B cell (primary cell): ENCODE measurements around the gene TEX264. TPM values are rescaled to one million over a fixed set of nuclear protein-coding genes. Genes with fewer than 3 reads are reported as not detected.

Experiments
- ATAC-seq: fragments of 200-7000 bp; cut with Tn5 transposase; one replicate; pipeline ENCODE4 v1.10.0; 2021; ENCODE audit warnings: low read depth, mild to moderate bottlenecking, moderate number of reproducible peaks, moderate library complexity
- CTCF ChIA-PET: fragments of 350-600 bp; sonication (Branson Sonifier 250); formaldehyde crosslinking; loops from one replicate; lab custom pipeline; 2021; ENCODE audit warnings: antibody characterized with exemption, inconsistent platforms; lab: Charles Lee
- POLR2A ChIA-PET: fragments of 350-600 bp; sonication (Branson Sonifier 250); formaldehyde crosslinking; loops from one replicate; lab custom pipeline; 2021; ENCODE audit warnings: antibody characterized with exemption; lab: Charles Lee
- DNase-seq: peaks from one replicate; pipeline ENCODE4 v3.0.0; 2013
- H2AFZ ChIP-seq: 2 replicates; pipeline ENCODE4 v1.6.1; 2012; ENCODE audit warnings: mild to moderate bottlenecking, low read depth, low read length; ENCODE audit not compliant: insufficient read depth, poor library complexity, severe bottlenecking
- H3K27ac ChIP-seq, 2 donors: 1 replicate in 1 of 2; 2 replicates in 1 of 2; pipeline ENCODE4 v1.5.1; 2012 to 2013; ENCODE audit warnings: low read length in 2 of 2, mild to moderate bottlenecking in 2 of 2, moderate library complexity in 1 of 2
- H3K27me3 ChIP-seq, 4 experiments: fragments of 200-600 bp in 1 of 4; sonication (generic) in 1 of 4; replicated peaks in 1 of 4; 1 replicate in 2 of 4; 2 replicates in 2 of 4; pipeline versions ENCODE4 v1.6.1 to v1.7.0; 2013 to 2016; ENCODE audit warnings: low read length in 3 of 4, mild to moderate bottlenecking in 2 of 4, mixed read lengths in 1 of 4, moderate library complexity in 1 of 4; ENCODE audit not compliant: insufficient read depth in 4 of 4, control insufficient read depth in 3 of 4; ENCODE audit errors: control extremely low read depth in 1 of 4
- H3K36me3 ChIP-seq, 2 experiments: replicated peaks in 1 of 2; 1 replicate in 1 of 2; 2 replicates in 1 of 2; pipeline versions ENCODE4 v1.6.1 to v1.7.1; 2013; ENCODE audit warnings: low read length in 1 of 2; ENCODE audit not compliant: insufficient read depth in 2 of 2, control insufficient read depth in 1 of 2; ENCODE audit errors: control extremely low read depth in 1 of 2, extremely low read depth in 1 of 2
- H3K4me1 ChIP-seq, 2 donors: fragments of 200-600 bp in 1 of 2; sonication (generic) in 1 of 2; 1 replicate in 1 of 2; 2 replicates in 1 of 2; pipeline versions ENCODE4 v1.5.1 to v1.6.1; 2013 to 2017; ENCODE audit warnings: low read length in 2 of 2; ENCODE audit not compliant: control insufficient read depth in 2 of 2, insufficient read depth in 2 of 2
- H3K4me2 ChIP-seq: replicated peaks from 2 replicates; pipeline ENCODE3; 2012; ENCODE audit warnings: mild to moderate bottlenecking, low read depth, low read length; ENCODE audit not compliant: poor library complexity, severe bottlenecking
- H3K4me3 ChIP-seq, 5 experiments: fragments of 200-600 bp in 1 of 5; sonication (generic) in 1 of 5; 1 replicate in 3 of 5; 2 replicates in 2 of 5; pipeline versions ENCODE4 v1.5.1 to v1.7.0; 2011 to 2016; ENCODE audit warnings: low read length in 4 of 5, mild to moderate bottlenecking in 4 of 5, low read depth in 2 of 5, control low read depth in 1 of 5, moderate library complexity in 1 of 5; ENCODE audit not compliant: insufficient read depth in 1 of 5; ENCODE audit errors: control extremely low read depth in 1 of 5, extremely low read depth in 1 of 5
- H3K79me2 ChIP-seq: fragments of 200-600 bp; sonication (generic); one replicate; pipeline ENCODE4 v1.6.0; 2016; ENCODE audit warnings: low read length; ENCODE audit not compliant: control insufficient read depth, insufficient read depth
- H3K9ac ChIP-seq: fragments of 200-600 bp; sonication (generic); 2 replicates; pipeline ENCODE4 v1.6.1; 2017; ENCODE audit warnings: mild to moderate bottlenecking, low read length, moderate library complexity
- H3K9me3 ChIP-seq, 3 donors: one replicate each; pipeline versions ENCODE4 v1.6.1 to v1.7.1; 2013; ENCODE audit warnings: low read length in 2 of 3; ENCODE audit not compliant: control insufficient read depth in 2 of 3, insufficient read depth in 1 of 3; ENCODE audit errors: control extremely low read depth in 1 of 3
- H4K20me1 ChIP-seq: 2 replicates; pipeline ENCODE4 v1.6.0; 2012; ENCODE audit warnings: mild to moderate bottlenecking, low read length; ENCODE audit not compliant: insufficient read depth, control insufficient read depth, poor library complexity, severe bottlenecking
- H3K27ac Mint-ChIP-seq: one replicate; pipeline ENCODE4 v1.8.0; 2021; ENCODE audit warnings: mixed read lengths
- H3K27me3 Mint-ChIP-seq: one replicate; pipeline ENCODE4 v1.8.0; 2021; ENCODE audit warnings: mixed read lengths
- H3K4me1 Mint-ChIP-seq: one replicate; pipeline ENCODE4 v1.8.0; 2021; ENCODE audit warnings: mixed read lengths
- H3K4me3 Mint-ChIP-seq: one replicate; pipeline ENCODE4 v1.8.0; 2021; ENCODE audit warnings: mixed read lengths
- H3K9me3 Mint-ChIP-seq: one replicate; pipeline ENCODE4 v1.8.0; 2022; ENCODE audit warnings: mixed read lengths; ENCODE audit not compliant: insufficient read depth
- CTCF ChIP-seq: fragments of 200-600 bp; IDR thresholded peaks from one replicate; pipeline ENCODE4 v1.8.0; 2022; ENCODE audit warnings: antibody characterized with exemption, mild to moderate bottlenecking
- EZH2 ChIP-seq: IDR thresholded peaks from 2 replicates; pipeline ENCODE4 v1.6.1; 2012; ENCODE audit warnings: borderline replicate concordance, low read depth, mild to moderate bottlenecking, moderate library complexity, low read length; ENCODE audit not compliant: insufficient read depth, poor library complexity, severe bottlenecking
- WGBS: methylation state at CpG from one replicate; pipeline ENCODE4 v1.1.5; 2013; ENCODE audit warnings: missing lambda C conversion rate; ENCODE audit not compliant: insufficient coverage; 5-methylcytosine and 5-hydroxymethylcytosine counted together
- intact Hi-C: fragments of 100-400 bp; cut with micrococcal nuclease; formaldehyde crosslinking; loops from one replicate; pipeline ENCODE4 v1.10.0; 2022
- polyA plus RNA-seq: library from polyadenylated mRNA; depleted of rRNA; stranded (reverse); fragments of >200 nt; gene quantifications from 2 replicates; pipeline ENCODE4 v1.2.3, GENCODE V29; 2012
- total RNA-seq, 2 donors: library from RNA; stranded (reverse); fragments of 120-200 nt in 1 of 2; gene quantifications; 1 replicate in 1 of 2; 2 replicates in 1 of 2; pipeline versions ENCODE4 v1.2.3 to v1.2.4, GENCODE V29; 2013 to 2022

TEX264 gene
- total and polyA plus RNA-seq, 2 donors (not counting 1 experiment from before 2014, with no cell fraction given), result 39.1 to 79.7 TPM

- H4K20me1 ChIP-seq, result no peaks in the 10 kb centered on the region
- no peak overlapping the region for H3K9ac ChIP-seq
- ChIA-PET CTCF (no interaction called here), POLR2A (no interaction called here)
- ATAC-seq (no peak), DNase-seq (no peak)
- H3K27me3 Mint-ChIP-seq, result peaks cover 3% of the 10 kb centered on the region
- no peak overlapping the region for H3K27ac Mint-ChIP-seq
- TF ChIP-seq EZH2 (no peak), CTCF (no peak)
- H2AFZ ChIP-seq, result no peak overlapping the region
- H3K4me2 ChIP-seq, result no peak overlapping the region
- peaks cover 7% of the 10 kb centered on the region for H3K4me1 Mint-ChIP-seq
- no peaks in the 10 kb centered on the region for H3K27me3 ChIP-seq
- no peaks in the 10 kb centered on the region for H3K79me2 ChIP-seq
- H3K4me1 ChIP-seq, result peaks cover 9 to 11% of the 10 kb centered on the region in 2 donors
- no peak overlapping the region for H3K4me3 ChIP-seq
- H3K27ac ChIP-seq, result no peak overlapping the region
- H3K9me3 Mint-ChIP-seq, result no peaks in the 10 kb centered on the region
- 79% methylated on average over 7 of the region's 7 CpGs for WGBS
- H3K9me3 ChIP-seq, result no peaks in the 10 kb centered on the region
- H3K36me3 ChIP-seq, result no peaks in the 10 kb centered on the region
- intact Hi-C loops, result no loop called here
- no peak overlapping the region for H3K4me3 Mint-ChIP-seq
These were observed 46.9 kb downstream of the TEX264 start for GRCh38 chr3:51717947-51718346.

- H3K79me2 ChIP-seq, result no peaks in the 10 kb centered on the region
- H2AFZ ChIP-seq, result no peak overlapping the region
- ATAC-seq, result peak; percentile 36
- no peak overlapping the region for H3K27ac Mint-ChIP-seq
- no peak overlapping the region for H3K4me3 Mint-ChIP-seq
- no peaks in the 10 kb centered on the region for H4K20me1 ChIP-seq
- H3K9me3 ChIP-seq, result no peaks in the 10 kb centered on the region
- no peak for DNase-seq
- no peak overlapping the region for H3K4me2 ChIP-seq
- intact Hi-C loops, result no loop called here
- WGBS, result 47% methylated on average over 14 of the region's 16 CpGs
- H3K9ac ChIP-seq, result no peak overlapping the region
- H3K27me3 ChIP-seq, result no peaks in the 10 kb centered on the region
- no peak for TF ChIP-seq EZH2
- TF ChIP-seq CTCF, result peak; percentile 9
- H3K9me3 Mint-ChIP-seq, result no peaks in the 10 kb centered on the region
- CTCF ChIA-PET, result interaction anchor here (0.9 kb wide), 1 partner anchor 217 kb away, joined by 3 read pairs; no protein-coding TSS in a partner anchor
- H3K36me3 ChIP-seq, result no peaks in the 10 kb centered on the region
- peaks cover 7% of the 10 kb centered on the region for H3K4me1 Mint-ChIP-seq
- peaks cover 3% of the 10 kb centered on the region for H3K27me3 Mint-ChIP-seq
- POLR2A ChIA-PET, result no interaction called here
- peaks cover 9 to 11% of the 10 kb centered on the region in 2 donors for H3K4me1 ChIP-seq
- no peak overlapping the region for H3K27ac ChIP-seq
- no peak overlapping the region for H3K4me3 ChIP-seq
These were observed 47.7 kb downstream of the TEX264 start for GRCh38 chr3:51718547-51719409.
